Gastrocnemius medialis (tissue), 4 donors: ENCODE results near the gene CARMIL3. TPM values are rescaled to one million over a fixed set of nuclear protein-coding genes. Genes with fewer than 3 reads are reported as not detected.

Source experiments
- ATAC-seq, 2 donors: fragments of 150-250 bp; one replicate each; pipeline ENCODE4 v1.9.1; 2016
- DNase-seq, 2 donors: peaks; one replicate each; pipeline ENCODE4 v3.0.0-alpha.2; 2019
- H3K27ac ChIP-seq, 4 donors: fragments of 200-600 bp; sonication (generic); 1 replicate in 1 of 4; 2 replicates in 3 of 4; pipeline ENCODE4 v1.5.1; 2016 to 2018; ENCODE audit warnings: mild to moderate bottlenecking in 2 of 4, moderate library complexity in 1 of 4
- H3K27me3 ChIP-seq, 3 donors: fragments of 200-600 bp; sonication (generic) in 2 of 3; 1 replicate in 1 of 3; 2 replicates in 2 of 3; pipeline versions ENCODE4 v1.5.1 to v1.6.0; 2016 to 2019; ENCODE audit warnings: mild to moderate bottlenecking in 1 of 3, moderate library complexity in 1 of 3
- H3K36me3 ChIP-seq, 2 donors: fragments of 200-600 bp; sonication (generic) in 1 of 2; one replicate each; pipeline ENCODE4 v1.5.1; 2017 to 2018
- H3K4me1 ChIP-seq, 2 donors: fragments of 200-600 bp; sonication (generic) in 1 of 2; one replicate each; pipeline ENCODE4 v1.5.1; 2016 to 2017; ENCODE audit warnings: mild to moderate bottlenecking in 2 of 2
- H3K4me3 ChIP-seq, 4 donors: fragments of 200-600 bp; sonication (generic) in 3 of 4; 1 replicate in 1 of 4; 2 replicates in 3 of 4; pipeline ENCODE4 v1.5.1; 2016 to 2019; ENCODE audit warnings: mild to moderate bottlenecking in 2 of 4
- H3K9me3 ChIP-seq, 3 donors: fragments of 200-600 bp; sonication (generic) in 2 of 3; 1 replicate in 1 of 3; 2 replicates in 2 of 3; pipeline ENCODE4 v1.5.1; 2016 to 2019
- POLR2A ChIP-seq, 2 donors: fragments of 450-650 bp; IDR thresholded peaks; one replicate each; pipeline ENCODE4 v1.6.1; 2017; ENCODE audit warnings: antibody characterized with exemption in 2 of 2, mild to moderate bottlenecking in 2 of 2, moderate library complexity in 2 of 2
- in situ Hi-C, 4 donors: fragments of 200-750 bp; cut with MboI; loops; one replicate each; pipeline versions ENCODE4 v1.15.0 to v1.8.0; 2017; ENCODE audit warnings: low sequenced_read_pairs in 4 of 4
- intact Hi-C: fragments of 100-400 bp; cut with DNase I; formaldehyde crosslinking; loops from one replicate; pipeline ENCODE4 v1.15.1; 2023; ENCODE audit warnings: low total_unique reads
- total RNA-seq, 4 donors: library from RNA; depleted of rRNA; stranded (reverse); fragments of >200 nt; gene quantifications; one replicate each; pipeline versions ENCODE4 v1.1.0 to v1.2.3, GENCODE V29; 2016
- TF ChIP-seq, protein P1 (sequence below), 5 experiments: fragments of 450-650 bp in 3 of 5; fragments of 200-600 bp in 2 of 5; sonication (generic) in 2 of 5; IDR thresholded peaks in 4 of 5; conservative IDR thresholded peaks in 1 of 5; 1 replicate in 4 of 5; 2 replicates in 1 of 5; pipeline ENCODE4 v1.5.1; 2016 to 2019; ENCODE audit warnings: antibody characterized with exemption in 5 of 5, mild to moderate bottlenecking in 3 of 5, moderate library complexity in 3 of 5

The CARMIL3 gene
- total RNA-seq, 4 donors from 2014 or later: 0.04 to 0.31 TPM; not detected in 2

DNA sequence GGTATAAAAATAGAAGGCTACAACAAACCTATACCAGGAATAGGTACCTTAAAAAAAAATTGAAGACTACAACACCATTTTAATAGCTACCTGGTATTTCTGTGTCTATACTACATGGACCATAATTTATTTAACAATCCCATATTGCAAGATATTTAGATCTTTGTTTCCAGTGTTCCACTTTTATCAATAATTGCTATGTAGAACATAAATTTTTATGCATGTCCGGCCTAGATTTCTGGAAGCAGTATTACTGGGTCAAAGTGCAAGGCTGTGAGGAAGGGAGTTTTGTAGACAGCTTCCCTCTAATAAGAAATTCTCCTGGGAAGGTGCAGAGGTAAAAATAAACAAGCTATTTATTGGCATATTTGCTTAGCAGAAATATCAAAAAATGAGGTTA, 58.7 kb downstream of the CARMIL3 start:
- intact Hi-C loops (no loop called here), in situ Hi-C loops (no loop called here)
- H3K27ac ChIP-seq: no peak overlapping the region
- H3K4me1 ChIP-seq: peaks cover 13 to 16% of the 10 kb centered on the region in 2 donors
- no peaks in the 10 kb centered on the region for H3K27me3 ChIP-seq
- H3K9me3 ChIP-seq: no peaks in the 10 kb centered on the region
- ATAC-seq: no peak
- TF ChIP-seq POLR2A (IDR thresholded peaks at IDR 0.05): no peak
- TF ChIP-seq, protein P1, sequence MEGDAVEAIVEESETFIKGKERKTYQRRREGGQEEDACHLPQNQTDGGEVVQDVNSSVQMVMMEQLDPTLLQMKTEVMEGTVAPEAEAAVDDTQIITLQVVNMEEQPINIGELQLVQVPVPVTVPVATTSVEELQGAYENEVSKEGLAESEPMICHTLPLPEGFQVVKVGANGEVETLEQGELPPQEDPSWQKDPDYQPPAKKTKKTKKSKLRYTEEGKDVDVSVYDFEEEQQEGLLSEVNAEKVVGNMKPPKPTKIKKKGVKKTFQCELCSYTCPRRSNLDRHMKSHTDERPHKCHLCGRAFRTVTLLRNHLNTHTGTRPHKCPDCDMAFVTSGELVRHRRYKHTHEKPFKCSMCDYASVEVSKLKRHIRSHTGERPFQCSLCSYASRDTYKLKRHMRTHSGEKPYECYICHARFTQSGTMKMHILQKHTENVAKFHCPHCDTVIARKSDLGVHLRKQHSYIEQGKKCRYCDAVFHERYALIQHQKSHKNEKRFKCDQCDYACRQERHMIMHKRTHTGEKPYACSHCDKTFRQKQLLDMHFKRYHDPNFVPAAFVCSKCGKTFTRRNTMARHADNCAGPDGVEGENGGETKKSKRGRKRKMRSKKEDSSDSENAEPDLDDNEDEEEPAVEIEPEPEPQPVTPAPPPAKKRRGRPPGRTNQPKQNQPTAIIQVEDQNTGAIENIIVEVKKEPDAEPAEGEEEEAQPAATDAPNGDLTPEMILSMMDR (IDR thresholded peaks at IDR 0.05 in 4 of 5, conservative IDR thresholded peaks at IDR 0.05 in 1 of 5): no peak
- H3K4me3 ChIP-seq: no peak overlapping the region
- no peaks in the 10 kb centered on the region for H3K36me3 ChIP-seq
- DNase-seq: no peak

DNA sequence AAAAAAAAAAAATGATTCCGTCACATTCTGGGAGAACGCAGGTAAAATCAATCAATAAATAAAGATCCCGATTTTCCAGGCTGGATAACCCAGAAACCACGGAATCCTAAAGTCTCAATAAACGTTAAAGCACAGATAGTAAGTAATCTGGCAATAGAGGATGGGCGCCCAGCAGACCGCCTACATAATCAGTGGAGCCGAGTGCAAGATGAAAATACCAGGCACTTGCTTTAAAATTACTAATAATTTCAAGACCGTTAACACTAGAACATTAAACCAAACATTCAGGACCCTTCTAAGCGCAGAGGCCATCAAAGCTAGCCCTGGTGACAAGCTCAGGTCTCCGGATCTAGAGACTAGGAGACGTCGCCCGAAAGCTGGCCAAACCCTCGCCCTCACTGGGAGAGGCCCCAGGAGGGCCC, 61.6 kb downstream of the CARMIL3 start:
- intact Hi-C loops: no loop called here
- TF ChIP-seq POLR2A (IDR thresholded peaks at IDR 0.05): no peak
- TF ChIP-seq, protein P1 (IDR thresholded peaks at IDR 0.05 in 4 of 5, conservative IDR thresholded peaks at IDR 0.05 in 1 of 5): no peak
- H3K9me3 ChIP-seq: no peaks in the 10 kb centered on the region
- no peaks in the 10 kb centered on the region for H3K27me3 ChIP-seq
- DNase-seq: no peak
- H3K27ac ChIP-seq: peak overlapping the region; percentile 92 to 99 (median 98)
- ATAC-seq: peak in 1 of 2 donors; percentile 7
- peaks cover 23 to 27% of the 10 kb centered on the region in 2 donors for H3K4me1 ChIP-seq
- in situ Hi-C loops: no loop called here
- H3K4me3 ChIP-seq: peak overlapping the region; percentile 74 to 80 (median 78)
- H3K36me3 ChIP-seq: peaks cover 0 to 13% of the 10 kb centered on the region in 2 donors

DNA sequence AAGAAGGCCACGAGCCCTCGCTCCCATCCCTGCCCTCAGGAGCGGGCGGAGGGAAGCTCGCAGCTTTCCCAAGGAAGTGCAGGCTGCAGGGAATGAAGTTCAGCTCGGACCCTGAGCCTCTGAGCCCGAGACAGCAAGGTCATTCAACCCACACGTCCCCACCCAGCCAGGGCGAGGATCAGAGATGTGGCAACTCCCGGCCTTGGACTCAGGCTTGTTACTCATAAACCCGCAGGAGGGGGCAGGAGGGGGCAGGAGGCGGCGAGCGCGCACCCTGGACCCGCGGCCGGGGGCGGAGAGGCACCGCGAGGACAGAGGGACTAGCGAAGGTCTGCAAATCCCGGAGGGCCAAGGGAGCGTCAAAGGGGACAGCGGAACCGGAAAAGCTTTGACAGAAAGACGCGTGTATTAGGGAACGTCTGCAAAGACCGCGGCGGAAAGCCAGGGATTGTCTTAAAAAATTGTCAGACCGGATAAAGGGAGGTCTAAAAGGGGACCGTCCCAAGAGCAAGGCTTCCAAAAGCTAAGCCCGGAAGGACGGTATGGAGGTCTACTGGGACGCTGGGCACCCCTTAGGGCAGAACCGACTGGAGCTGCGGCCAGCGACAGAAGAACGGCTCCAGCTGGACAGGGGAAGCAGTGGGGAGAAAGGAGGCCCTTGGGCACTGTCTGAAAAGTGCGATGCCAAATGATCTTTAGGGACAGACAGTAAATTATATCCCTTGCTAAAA, 62.2 kb downstream of the CARMIL3 start:
- intact Hi-C loops (loop anchor here (1.0 to 2.0 kb wide), 5 partner anchors 17 to 328 kb away; partner anchors contain the start of genes IRF9, PCK2, RNF31 and SDR39U1), in situ Hi-C loops (no loop called here)
- H3K4me1 ChIP-seq: peaks cover 18 to 21% of the 10 kb centered on the region in 2 donors
- H3K4me3 ChIP-seq: peak overlapping the region; percentile 74 to 80 (median 78)
- peak overlapping the region; percentile 92 to 99 (median 98) for H3K27ac ChIP-seq
- H3K9me3 ChIP-seq: no peaks in the 10 kb centered on the region
- DNase-seq (peak; percentile 81 to 91), ATAC-seq (peak; percentile 57 to 58)
- no peaks in the 10 kb centered on the region for H3K27me3 ChIP-seq
- H3K36me3 ChIP-seq: peaks cover 0 to 18% of the 10 kb centered on the region in 2 donors
- TF ChIP-seq, protein P1 (IDR thresholded peaks at IDR 0.05 in 4 of 5, conservative IDR thresholded peaks at IDR 0.05 in 1 of 5): no peak
- TF ChIP-seq POLR2A (IDR thresholded peaks at IDR 0.05): peak; percentile 74 to 82

DNA sequence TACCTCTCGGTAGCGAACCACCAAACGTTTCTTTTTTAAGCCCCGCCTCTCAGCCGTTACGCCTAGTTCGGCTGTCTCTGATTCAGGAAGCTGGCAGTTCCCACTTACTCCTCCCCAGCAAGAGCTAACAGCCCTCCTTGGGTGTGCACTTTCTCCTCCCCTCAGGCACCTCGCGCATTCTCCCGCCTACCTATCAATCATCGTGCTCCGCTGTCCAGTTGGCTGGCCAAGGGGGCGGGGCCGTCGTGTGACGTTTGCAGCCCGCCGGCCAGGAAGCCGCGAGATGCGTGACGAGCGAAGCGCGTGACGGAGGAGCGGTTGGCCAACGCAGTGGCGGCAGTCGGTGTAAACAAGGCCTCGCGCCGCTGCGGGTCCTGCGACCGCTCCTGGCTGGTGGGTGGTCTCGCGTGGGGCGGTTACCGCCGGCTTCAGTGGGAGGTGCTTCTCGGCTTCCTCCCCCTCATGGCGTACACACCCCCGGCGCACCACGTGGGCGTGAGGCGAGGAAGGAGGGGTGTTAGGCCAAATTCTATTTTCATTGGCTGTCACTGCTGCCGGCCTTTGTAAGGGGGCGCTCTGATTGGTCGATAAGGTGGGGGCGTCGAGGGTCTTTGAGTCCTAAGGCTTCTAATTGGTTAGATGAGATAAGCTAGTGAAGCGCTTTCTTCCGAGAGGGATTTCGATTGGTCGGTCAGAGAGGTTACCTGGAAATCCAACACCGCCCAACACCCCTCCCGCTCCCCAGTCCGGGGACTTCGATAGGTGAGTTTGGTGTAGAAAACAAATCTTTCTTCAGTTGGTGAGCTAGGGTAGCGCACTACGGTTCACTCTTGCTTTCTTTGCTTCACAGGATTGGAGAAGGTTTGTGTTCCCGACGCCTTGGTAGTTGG, 63.0 kb downstream of the CARMIL3 start, which contains the start of the genes DCAF11 and NRL:
DCAF11 (plus strand) TSS at position 246 of the 890 bp plus-strand sequence. CDS start 818 bp downstream, outside the sequence.
NRL (minus strand) TSS at position 418 of the 890 bp plus-strand sequence. CDS start 32,101 bp downstream, outside the sequence.
- Histone ChIP-seq H3K4me3 (peak within 1 kb of the TSS; percentile 74 to 93 (median 78)), H3K9me3 (no peaks in the 10 kb centered on the region), H3K27ac (peak within 1 kb of the TSS; percentile 92 to 99 (median 98)), H3K36me3 (peaks cover 0 to 26% of the 10 kb centered on the region in 2 donors), H3K27me3 (no peaks in the 10 kb centered on the region), H3K4me1 (peaks cover 16 to 19% of the 10 kb centered on the region in 2 donors)
- peak; percentile 99 for DNase-seq
- intact Hi-C loops (loop anchor here (1.0 to 2.0 kb wide), 6 partner anchors 17 to 813 kb away; partner anchors contain the start of genes IRF9, PCK2, RNF31 and SDR39U1), in situ Hi-C loops (no loop called here)
- TF ChIP-seq, protein P1 (IDR thresholded peaks at IDR 0.05 in 4 of 5, conservative IDR thresholded peaks at IDR 0.05 in 1 of 5): peak in 1 of 5 experiments; percentile 32
- peak in 1 of 2 donors; percentile 28 for TF ChIP-seq POLR2A (IDR thresholded peaks at IDR 0.05)
- ATAC-seq: peak; percentile 87 to 89
